ENCODE data around the gene KHNYN.
"Not testable (repeated sequence)": the region's sequence is repeated elsewhere in the genome, so short reads cannot be mapped to it uniquely, and the experiment has no call there.

KHNYN gene

GRCh38 chr14:24481622-24482324 is 52.0 kb downstream of the KHNYN start:
- DNase-seq: no peak

- DNase-seq: not testable (repeated sequence)
Observed at GRCh38 chr14:24482699-24483303, 53.0 kb downstream of the KHNYN start.

GRCh38 chr14:24483604-24484252 is 54.0 kb downstream of the KHNYN start:
- DNase-seq: no peak
